NCI-H1436 treated with DMSO at 0.1 percent for 48 hours (cell line): ENCODE measurements around the gene TDRD10.
"Not testable (repeated sequence)": the region's sequence is repeated elsewhere in the genome, so short reads cannot be mapped to it uniquely, and the experiment has no call there.

Source experiments
- DNase-seq: peaks from one replicate; lab custom pipeline; 2025; lab: John Stamatoyannopoulos, UW

The TDRD10 gene

GRCh38 chr1:154517661-154518060, 15.6 kb downstream of the TDRD10 start:
- DNase-seq, result no peak

- no peak for DNase-seq
These were observed 17.6 kb downstream of the TDRD10 start for GRCh38 chr1:154519591-154519991.

GRCh38 chr1:154520333-154520732, 18.3 kb downstream of the TDRD10 start:
- no peak for DNase-seq

GRCh38 chr1:154521695-154522094, 19.7 kb downstream of the TDRD10 start:
- DNase-seq, result no peak

GRCh38 chr1:154524881-154525280, 22.9 kb downstream of the TDRD10 start:
- no peak for DNase-seq

GRCh38 chr1:154527192-154527591, 25.2 kb downstream of the TDRD10 start:
- DNase-seq, result no peak

GRCh38 chr1:154529308-154529707, 27.3 kb downstream of the TDRD10 start:
- no peak for DNase-seq

GRCh38 chr1:154531950-154532349, 29.9 kb downstream of the TDRD10 start:
- DNase-seq, result not testable (repeated sequence)

GRCh38 chr1:154533952-154534844, 32.2 kb downstream of the TDRD10 start:
- DNase-seq, result no peak

- DNase-seq, result no peak
These were observed 34.6 kb downstream of the TDRD10 start for GRCh38 chr1:154536570-154536969.

GRCh38 chr1:154539486-154540483, 37.8 kb downstream of the TDRD10 start:
- DNase-seq, result no peak

- no peak for DNase-seq
These were observed 39.2 kb downstream of the TDRD10 start for GRCh38 chr1:154541231-154541630.

- DNase-seq, result no peak
These were observed 44.4 kb downstream of the TDRD10 start for GRCh38 chr1:154546264-154547063.

- DNase-seq, result no peak
These were observed 45.2 kb downstream of the TDRD10 start for GRCh38 chr1:154547105-154547732.

GRCh38 chr1:154548028-154548427, 46.0 kb downstream of the TDRD10 start:
- no peak for DNase-seq

- DNase-seq, result no peak
These were observed 47.3 kb downstream of the TDRD10 start for GRCh38 chr1:154549202-154549770.

GRCh38 chr1:154550070-154550469, 48.1 kb downstream of the TDRD10 start:
- DNase-seq, result no peak

- no peak for DNase-seq
These were observed 48.6 kb downstream of the TDRD10 start for GRCh38 chr1:154550657-154551056.

GRCh38 chr1:154551474-154551873, 49.5 kb downstream of the TDRD10 start:
- DNase-seq, result no peak

- DNase-seq, result no peak
These were observed 50.0 kb downstream of the TDRD10 start for GRCh38 chr1:154552036-154552435.
